HG02885 (cell line): ENCODE results near the gene PRAC1.

Experiments used
- ATAC-seq: cut with Tn5 transposase; IDR thresholded peaks from one replicate; pipeline ENCODE4 v1.9.1; 2021; ENCODE audit warnings: mild to moderate bottlenecking; ENCODE audit not compliant: unreplicated experiment, poor library complexity

Gene PRAC1

DNA sequence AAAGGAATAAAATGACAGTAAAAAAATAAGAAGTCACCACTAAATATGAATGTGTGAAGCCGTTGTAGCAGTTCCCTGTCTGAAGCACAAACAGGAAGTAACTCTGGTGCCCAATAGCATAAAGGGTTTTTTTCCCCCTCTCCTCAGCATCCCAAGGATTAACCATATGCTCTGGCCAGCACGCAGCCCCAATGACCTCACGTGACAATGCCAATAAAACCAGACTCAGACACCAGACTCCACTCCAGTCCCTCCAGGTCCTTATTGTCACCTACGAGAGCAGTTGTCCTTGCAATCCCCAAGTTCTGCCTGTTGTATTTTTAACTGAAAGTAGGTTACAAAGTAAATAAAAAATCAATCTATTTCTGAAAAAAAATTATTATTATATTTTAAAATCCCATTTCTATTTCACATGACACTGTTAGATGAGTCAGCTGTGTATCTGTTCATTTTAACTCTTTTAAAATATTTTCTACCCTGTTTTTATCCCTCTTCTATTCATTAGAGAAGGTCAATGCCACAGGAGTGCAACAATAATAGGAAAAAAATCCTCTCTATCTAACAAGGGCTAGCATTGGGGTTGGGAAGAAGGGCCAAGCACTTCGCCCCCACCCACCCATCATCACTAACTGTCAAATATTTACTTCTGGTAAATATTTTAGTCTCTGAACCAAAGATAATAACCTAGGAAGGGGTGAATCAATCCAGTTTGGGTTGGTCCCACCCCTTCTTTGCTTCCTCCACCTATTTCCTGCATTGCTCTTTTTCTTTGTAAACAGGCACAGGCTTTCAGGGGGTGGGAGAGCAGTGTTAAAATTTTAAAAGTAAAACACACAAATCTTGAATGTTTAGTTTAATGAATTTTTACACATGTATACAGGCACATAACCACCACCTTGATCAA is 6.6 kb downstream of the PRAC1 start:
- ATAC-seq: no peak

DNA sequence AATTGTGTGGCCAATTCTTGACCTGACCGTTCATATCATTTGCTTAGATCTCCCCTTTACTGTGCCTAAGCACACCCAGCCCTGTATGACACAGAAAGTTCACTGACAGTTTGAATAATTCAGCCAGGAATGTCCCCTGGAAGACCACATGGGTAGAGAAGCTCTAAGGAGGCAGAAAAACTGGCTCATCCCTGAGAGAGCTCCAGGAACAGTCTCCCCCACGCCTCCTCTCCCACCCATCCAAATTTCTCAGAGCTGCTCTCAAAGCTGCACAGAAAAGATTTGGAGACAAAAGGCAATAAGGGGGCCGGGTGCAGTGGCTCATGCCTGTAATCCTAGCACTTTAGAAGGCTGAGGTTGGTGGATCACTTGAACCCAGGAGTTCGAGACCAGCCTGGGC is 11.2 kb downstream of the PRAC1 start:
- no peak for ATAC-seq

- ATAC-seq: no peak
Observed at GRCh38 chr17:48704361-48705248, 17.7 kb downstream of the PRAC1 start.

DNA sequence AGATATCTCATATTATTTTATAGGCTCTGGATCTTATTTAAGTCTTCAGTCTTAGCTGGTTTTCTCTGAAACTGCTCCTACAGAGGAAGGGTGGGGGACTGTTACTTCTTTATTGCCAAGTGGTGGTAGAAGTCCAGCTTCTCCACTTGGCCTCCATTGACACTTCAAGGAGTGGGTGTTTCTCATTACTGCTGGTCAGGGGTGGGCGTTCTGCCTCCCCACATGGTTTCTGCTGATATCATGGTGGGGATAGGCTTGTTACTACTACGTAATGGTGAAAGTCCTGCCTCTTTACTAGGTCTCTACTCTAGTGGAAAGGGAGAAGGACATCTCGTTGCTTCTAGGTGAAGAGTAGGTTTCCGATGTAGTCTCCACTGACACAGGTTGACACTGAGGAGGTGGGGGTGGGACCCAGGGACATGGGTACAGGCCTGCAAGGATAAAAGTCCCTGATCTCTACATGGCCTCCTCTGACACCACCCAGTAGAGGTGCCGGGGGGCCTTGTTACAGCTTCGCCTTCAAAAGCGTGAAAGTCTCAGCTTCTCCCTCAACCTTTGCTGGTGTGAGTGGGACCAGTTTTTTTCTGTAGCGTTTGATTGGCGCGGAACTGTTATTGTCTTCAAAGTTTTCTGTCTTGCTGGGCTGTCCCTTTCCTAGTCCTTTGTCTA is 20.3 kb downstream of the PRAC1 start:
- ATAC-seq: no peak

- no peak for ATAC-seq
Observed at GRCh38 chr17:48693178-48693577, 29.1 kb downstream of the PRAC1 start.

- no peak for ATAC-seq
Observed at GRCh38 chr17:48692049-48692448, 30.3 kb downstream of the PRAC1 start.

DNA sequence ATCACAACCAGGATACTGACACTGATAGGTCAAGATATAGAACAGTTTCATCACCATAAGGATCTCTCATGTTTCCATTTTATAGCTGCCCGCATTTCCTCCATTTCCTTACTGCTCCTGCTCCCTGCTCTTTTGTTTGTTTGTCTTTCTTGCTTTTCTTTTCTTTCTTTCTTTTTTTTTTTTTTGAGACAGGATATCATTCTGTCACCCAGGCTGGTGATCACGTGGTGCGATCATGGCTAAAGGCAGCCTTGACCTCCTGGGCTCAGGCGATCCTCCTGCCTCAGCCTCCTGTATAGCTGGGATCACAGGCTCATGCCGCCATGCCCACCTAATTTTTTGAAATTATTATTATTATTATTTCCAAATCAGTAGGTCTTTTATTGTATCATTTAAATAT is 31.7 kb downstream of the PRAC1 start:
- ATAC-seq: no peak

GRCh38 chr17:48681609-48682008 is 40.7 kb downstream of the PRAC1 start:
- no peak for ATAC-seq

GRCh38 chr17:48679385-48680096 is 42.8 kb downstream of the PRAC1 start:
- ATAC-seq: no peak

- peak; percentile 66 for ATAC-seq
Observed at GRCh38 chr17:48678141-48678971, 44.0 kb downstream of the PRAC1 start.

- no peak for ATAC-seq
Observed at GRCh38 chr17:48676963-48677558, 45.3 kb downstream of the PRAC1 start.

DNA sequence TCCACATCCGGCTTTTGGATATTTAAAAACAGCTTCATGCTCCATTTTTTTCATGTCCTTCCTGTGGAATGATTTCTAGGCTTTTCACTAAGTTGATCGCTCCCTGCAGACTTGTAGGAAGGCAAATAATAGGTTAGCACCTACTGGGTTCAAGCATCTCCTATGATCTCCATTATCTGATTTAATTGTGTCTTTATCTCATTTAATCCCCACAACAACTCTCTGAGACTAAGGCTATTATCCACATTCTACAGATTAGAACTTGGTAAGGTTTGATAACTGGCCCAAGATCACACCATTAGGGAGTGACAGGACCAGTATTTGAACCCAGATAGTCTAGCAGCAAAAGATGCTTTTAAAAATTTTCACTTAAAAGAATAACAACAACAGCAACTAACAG is 50.0 kb downstream of the PRAC1 start:
- ATAC-seq: no peak
